ENCODE measurements around the gene CORT.

DNA sequence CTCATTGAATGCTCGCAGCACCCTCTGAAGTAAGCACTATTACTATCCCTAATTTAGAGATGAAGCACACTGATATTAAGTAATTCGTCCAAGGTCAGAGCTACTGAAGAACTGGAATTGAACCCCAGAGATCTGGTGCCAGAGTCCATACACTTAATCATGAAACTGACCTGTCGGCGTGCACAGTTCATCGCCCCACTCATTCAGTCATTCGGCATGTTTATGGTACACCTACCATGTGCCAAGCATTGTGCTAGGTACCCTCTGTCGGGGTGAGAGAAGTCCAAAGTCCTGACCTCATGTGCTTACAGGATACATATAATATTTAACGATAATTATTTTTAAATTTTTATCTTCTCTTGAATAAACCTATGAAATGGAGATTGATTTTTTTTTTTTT is 25.2 kb upstream of the CORT start:
- no peak for TF ChIP-seq POLR2A (IDR thresholded peaks at IDR 0.05)
- TF ChIP-seq, protein P1, sequence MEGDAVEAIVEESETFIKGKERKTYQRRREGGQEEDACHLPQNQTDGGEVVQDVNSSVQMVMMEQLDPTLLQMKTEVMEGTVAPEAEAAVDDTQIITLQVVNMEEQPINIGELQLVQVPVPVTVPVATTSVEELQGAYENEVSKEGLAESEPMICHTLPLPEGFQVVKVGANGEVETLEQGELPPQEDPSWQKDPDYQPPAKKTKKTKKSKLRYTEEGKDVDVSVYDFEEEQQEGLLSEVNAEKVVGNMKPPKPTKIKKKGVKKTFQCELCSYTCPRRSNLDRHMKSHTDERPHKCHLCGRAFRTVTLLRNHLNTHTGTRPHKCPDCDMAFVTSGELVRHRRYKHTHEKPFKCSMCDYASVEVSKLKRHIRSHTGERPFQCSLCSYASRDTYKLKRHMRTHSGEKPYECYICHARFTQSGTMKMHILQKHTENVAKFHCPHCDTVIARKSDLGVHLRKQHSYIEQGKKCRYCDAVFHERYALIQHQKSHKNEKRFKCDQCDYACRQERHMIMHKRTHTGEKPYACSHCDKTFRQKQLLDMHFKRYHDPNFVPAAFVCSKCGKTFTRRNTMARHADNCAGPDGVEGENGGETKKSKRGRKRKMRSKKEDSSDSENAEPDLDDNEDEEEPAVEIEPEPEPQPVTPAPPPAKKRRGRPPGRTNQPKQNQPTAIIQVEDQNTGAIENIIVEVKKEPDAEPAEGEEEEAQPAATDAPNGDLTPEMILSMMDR (IDR thresholded peaks at IDR 0.05), result no peak
